Measurements from ENCODE around the gene SAYSD1.

Gene SAYSD1

DNA sequence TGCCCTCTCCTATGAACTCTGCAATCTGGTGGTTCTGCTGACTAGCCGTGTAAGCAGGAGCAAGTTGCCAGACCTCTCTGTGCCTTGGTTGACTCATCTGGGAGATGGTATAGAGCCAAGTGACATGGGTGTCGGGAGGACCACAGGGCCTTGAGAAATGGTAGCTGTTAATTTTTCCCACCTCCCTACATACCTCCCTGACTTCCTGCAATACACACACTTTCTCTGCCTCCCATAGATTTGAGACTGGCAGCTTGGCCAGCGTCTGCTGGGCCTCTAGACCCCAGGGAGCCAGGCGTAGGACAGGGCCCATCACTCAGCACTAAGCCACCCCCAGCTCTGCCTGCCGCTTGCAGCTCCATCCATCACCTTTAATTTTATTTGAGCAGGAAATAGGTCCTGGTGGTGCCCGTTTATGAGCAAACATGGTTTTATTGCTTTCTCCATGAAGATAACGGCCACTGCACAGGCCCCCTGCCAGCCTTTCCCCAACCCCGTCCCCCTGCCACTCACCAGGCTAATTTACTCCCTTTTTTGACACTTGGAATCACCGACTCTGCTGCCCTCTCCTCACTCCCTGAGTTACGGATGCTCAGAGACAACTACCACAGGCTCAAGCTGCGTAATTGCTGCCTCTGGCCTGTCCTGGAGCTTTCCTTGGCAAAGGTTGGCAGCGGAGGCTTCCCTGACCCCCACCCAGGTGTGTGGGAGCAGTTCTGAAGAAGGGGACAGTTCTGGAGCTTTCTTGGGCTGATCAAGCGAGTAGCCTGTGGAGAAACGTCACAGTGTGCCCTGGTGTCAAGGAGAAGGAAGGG, 55.3 kb downstream of the SAYSD1 start:
- TF ChIP-seq CTCF (IDR thresholded peaks at IDR 0.05; ENCODE audit: low read depth, low read length, missing control alignments) = no peak
- no peak overlapping the region for H3K4me3 ChIP-seq (ENCODE audit: low read depth, low read length)
- DNase-seq (ENCODE audit: low read depth) = no peak

- no peak for TF ChIP-seq CTCF (IDR thresholded peaks at IDR 0.05; ENCODE audit: low read depth, low read length, missing control alignments)
- H3K4me3 ChIP-seq (ENCODE audit: low read depth, low read length) = no peak overlapping the region
- DNase-seq (ENCODE audit: low read depth) = no peak
Measured at GRCh38 chr6:39058471-39059147, 56.4 kb downstream of the SAYSD1 start.

DNA sequence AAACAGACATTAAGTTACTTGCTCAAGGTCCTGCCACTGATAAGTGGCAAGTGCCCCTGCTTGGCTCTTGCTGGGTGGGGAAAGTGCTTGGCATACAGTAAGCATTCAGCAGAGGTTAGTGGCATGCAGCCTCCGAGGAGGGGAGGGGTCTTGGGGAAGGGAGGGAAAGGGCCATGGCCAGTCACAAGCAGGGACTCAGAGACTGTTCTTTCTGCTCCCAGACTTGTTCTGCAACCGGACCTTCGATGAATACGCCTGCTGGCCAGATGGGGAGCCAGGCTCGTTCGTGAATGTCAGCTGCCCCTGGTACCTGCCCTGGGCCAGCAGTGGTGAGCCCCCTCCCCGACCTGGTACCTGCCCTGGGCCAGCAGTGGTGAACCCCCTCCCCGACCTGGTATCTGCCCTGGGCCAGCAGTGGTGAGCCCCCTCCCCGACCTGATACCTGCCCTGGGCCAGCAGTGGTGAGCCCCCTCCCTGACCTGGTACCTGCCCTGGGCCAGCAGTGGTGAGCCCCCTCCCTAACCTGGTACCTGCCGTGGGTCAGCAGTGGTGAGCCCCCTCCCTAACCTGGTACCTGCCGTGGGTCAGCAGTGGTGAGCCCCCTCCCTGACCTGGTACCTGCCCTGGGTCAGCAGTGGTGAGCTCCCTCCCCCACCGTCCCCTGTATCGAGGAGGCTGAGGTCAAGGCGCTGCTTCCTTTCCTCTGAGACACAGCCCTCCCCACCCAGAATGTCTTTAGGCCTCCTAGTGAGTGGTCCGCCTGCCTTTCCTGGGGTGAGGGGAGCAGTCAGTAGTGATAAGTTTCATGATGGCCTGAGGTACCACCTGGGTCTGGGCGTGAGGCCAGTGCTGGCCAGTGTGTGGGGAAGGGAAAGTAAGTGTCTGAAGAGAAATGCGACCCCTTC, 57.5 kb downstream of the SAYSD1 start:
- H3K4me3 ChIP-seq (ENCODE audit: low read depth, low read length) = no peak overlapping the region
- TF ChIP-seq CTCF (IDR thresholded peaks at IDR 0.05; ENCODE audit: low read depth, low read length, missing control alignments) = no peak
- DNase-seq (ENCODE audit: low read depth) = no peak

GRCh38 chr6:39056681-39057080, 58.3 kb downstream of the SAYSD1 start:
- no peak for TF ChIP-seq CTCF (IDR thresholded peaks at IDR 0.05; ENCODE audit: low read depth, low read length, missing control alignments)
- DNase-seq (ENCODE audit: low read depth) = no peak
- H3K4me3 ChIP-seq (ENCODE audit: low read depth, low read length) = no peak overlapping the region

DNA sequence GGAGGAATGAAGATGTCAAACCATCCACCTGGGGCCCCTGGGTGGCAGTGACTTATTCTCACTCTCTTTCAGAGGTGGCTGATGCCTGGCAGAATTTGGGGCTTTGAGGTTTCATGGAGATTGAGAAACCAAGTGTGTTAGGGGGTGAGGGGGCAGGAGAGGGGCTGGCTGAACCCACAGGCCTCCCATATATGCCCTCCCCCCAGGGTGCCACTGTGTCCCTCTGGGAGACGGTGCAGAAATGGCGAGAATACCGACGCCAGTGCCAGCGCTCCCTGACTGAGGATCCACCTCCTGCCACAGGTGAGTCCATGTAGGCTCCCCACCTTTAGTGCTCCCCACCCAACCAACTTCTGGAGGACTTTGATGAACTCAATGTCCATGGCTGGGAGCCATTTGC, 58.8 kb downstream of the SAYSD1 start:
- no peak overlapping the region for H3K4me3 ChIP-seq (ENCODE audit: low read depth, low read length)
- no peak for TF ChIP-seq CTCF (IDR thresholded peaks at IDR 0.05; ENCODE audit: low read depth, low read length, missing control alignments)
- no peak for DNase-seq (ENCODE audit: low read depth)

DNA sequence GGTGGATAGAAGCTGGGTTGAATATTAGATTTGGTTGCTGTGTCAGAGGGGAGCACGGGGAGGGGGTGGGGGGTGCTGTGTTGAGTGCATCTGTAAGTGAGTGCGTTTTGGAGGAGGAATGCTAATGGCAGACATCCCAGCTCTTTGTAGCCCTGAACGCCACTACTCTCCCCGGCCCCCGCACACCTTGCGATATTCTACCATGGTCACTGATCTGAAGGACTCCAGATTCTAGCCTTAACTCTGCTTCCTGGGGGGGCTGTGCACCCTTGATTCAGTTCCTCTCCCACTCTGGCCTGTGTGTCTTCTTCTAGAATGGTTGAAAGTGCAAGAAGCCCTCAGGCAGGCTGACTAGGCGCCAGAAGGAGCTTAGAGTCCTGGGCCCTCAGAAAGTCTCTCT, 59.3 kb downstream of the SAYSD1 start:
- TF ChIP-seq CTCF (IDR thresholded peaks at IDR 0.05; ENCODE audit: low read depth, low read length, missing control alignments) = no peak
- no peak for DNase-seq (ENCODE audit: low read depth)
- H3K4me3 ChIP-seq (ENCODE audit: low read depth, low read length) = no peak overlapping the region
